IPS-11a (cell line): ENCODE measurements around the gene XRCC4.
"Not testable (repeated sequence)": the region's sequence is repeated elsewhere in the genome, so short reads cannot be mapped to it uniquely, and the experiment has no call there.

Source experiments
- H3K4me3 ChIP-seq: one replicate; pipeline ENCODE4 v1.5.1; 2013; ENCODE audit warnings: low read depth, low read length, control low read depth

The XRCC4 gene

DNA sequence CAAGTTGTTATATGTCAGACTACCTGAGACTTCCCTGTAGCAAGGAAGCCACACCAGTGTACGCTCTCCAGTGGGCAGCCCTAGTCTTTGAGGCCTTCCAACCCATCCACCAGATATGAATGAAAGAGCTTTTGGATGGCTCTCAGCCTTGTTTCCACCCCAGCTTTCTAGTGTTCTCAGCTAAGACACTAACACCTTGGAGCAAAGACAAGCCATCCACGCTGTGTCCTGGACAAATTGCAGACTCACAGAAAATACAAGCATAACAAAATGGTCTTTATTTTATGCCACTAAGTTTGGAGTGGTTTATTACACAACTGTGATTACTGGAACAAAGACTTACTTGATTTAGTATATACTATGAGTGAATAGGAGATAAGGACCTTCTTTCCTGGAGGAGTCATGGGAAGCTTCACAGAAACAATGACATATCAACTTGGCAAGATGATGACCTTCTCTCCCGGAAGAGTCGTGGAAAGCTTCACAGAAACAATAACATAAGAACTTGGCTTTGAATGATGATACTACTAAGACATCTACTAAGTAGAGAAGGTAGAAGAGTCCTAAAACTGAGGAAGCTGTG is 260.2 kb downstream of the XRCC4 start:
- H3K4me3 ChIP-seq = no peak overlapping the region

DNA sequence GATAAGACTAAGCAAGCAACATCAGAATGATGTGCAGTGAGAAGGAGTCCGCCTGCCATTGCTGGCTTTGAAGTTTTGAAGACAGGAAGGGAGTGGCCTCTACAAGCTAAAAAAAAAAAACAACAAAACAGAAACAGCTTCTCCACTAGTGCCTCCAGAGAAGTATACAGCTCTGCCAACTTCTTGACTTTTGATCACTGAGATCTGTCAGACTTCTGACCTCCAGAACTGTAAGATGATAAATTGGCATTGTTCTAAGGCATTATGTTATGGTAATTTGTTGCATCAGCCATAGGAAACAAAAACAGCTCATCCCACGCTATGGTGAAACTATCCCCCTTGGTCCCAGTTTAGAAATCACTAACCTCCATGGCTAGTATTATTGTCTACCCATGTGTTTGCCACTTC is 263.2 kb downstream of the XRCC4 start:
- H3K4me3 ChIP-seq = no peak overlapping the region

DNA sequence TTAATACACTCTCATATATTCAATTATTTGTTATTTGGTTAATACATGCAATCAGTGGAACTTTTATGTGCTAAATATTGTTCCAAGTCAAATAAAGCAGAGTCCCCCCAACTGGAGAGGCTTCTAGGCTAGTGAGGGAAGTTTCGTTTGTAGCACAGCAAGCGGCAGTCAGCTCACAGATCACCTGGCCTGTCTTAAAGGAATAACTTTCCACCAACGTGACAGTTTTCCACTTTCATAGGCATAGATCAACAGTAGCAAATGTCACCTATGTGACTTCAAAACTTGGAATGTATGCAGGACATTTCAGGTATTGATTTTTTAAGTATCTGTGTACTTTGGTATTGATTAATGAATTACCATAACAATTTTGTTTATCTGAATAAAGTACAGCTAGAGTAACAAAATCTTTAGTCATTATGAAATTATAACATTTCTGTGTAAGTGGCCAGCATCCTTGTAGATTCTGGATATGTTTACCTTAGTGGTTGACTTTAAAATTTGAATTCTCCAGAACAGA is 264.5 kb downstream of the XRCC4 start:
- no peak overlapping the region for H3K4me3 ChIP-seq

DNA sequence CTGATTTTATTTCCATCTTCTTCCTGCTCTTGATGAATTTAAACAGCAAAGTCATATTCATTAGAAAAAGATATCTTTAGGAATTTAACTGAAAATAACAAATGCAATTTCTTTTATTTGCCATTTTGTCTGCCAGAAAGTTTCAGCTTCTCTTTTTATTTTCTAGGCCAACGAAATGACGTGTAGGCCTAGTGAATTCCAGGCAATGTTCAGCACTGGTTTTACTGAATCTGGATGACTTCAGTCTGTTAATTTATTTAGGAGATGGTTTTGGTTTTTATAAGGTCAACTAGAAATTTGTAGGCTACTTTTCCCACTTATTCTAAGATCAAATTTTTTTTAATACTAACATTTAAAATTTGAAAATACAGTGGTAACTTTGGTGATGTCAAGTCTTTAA is 265.1 kb downstream of the XRCC4 start:
- H3K4me3 ChIP-seq = no peak overlapping the region

DNA sequence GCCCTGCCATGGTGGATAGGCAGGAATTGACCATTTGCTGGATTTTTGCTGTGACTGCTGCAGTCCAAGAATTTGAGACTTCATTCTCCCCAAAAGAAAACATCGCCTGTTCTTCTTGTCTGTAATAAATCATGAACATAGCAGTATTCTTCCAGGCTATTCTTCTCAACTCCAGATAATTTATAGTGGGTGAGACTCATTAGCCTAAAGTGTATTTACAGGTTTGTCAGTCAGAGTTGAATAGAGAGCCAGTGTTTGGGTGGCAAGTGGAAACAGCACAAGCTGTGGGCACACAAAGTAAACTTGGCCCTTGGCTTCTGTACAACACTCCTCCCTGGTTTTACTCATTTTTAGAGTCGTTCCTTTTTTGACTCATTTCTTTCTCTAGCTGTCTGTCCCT is 266.0 kb downstream of the XRCC4 start:
- H3K4me3 ChIP-seq = no peak overlapping the region

DNA sequence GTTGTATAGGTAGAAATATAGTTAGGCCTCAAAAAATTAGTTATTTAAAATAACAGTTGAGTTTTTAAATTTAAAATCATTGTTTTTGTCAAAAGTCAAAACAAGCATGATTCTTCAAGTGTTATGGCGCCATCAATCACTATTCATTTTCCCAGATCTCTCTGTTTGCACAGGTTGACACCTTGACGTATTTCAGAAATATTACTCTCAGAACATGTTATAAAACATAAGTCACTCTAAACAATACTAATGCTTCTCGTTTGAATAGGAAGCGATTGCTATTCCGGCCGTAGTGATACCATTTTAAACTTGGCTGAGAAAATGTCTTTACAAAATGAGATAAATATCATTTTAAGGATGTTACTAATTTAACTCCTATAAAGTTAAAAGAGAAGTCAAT is 268.1 kb downstream of the XRCC4 start:
- H3K4me3 ChIP-seq = no peak overlapping the region

DNA sequence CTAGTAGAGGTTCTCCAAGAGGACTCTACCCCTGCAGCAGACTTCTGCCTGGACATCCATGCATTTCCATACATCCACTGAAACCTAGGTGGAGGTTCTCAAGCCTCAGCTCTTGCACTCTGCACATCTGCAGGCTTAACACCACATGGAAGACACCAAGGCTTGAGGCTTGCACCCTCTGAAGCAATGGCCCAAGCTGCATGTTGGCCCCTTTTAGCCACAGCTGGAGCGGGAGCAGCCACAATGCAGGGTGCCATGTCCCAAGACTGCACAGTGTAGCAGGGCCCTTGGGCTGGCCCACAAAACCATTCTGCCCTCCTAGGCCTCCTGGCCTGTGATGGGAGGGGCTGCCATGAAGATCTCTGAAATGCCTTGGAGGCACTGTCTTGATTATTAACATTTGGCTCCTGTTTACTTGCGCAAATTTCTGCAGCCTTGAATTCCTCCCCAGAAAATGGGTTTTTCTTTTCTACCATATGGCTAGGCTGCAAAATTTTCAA is 271.0 kb downstream of the XRCC4 start:
- no peak overlapping the region for H3K4me3 ChIP-seq

DNA sequence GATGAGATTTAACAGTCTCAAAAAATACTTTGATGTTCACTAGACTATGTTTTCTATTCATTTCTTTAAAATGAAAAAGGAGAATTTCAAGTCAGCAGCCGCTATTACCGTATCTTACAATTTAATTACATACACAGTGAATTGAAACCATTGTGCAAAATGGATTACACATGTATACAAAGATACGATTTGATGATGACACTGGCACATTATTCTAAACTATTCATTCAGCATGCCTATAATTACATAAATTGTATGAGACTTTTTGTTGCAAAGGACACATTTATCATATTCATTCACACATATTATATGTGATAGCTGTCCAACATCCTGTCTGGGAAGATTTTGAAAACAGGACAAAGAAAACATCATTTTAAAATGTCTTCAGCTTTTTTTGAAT is 275.9 kb downstream of the XRCC4 start:
- H3K4me3 ChIP-seq = no peak overlapping the region

DNA sequence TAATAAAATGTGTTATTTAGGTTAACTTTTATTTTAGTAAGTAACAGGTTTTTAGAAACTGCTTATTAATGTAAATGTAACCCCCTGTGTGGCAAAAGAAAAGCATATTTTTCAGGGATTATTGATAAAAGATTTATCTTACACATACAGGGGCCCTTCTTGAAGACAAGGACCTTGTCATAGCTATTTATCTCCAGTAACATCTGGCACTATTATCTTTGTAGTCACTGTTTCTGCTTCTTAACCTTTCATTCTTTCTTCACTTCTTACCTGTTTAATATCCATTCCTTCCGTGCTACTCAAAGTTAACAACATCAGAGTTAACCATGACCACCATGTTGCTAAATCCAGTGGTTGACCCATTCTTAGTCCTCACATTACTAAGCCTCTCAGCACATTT is 276.4 kb downstream of the XRCC4 start:
- H3K4me3 ChIP-seq = no peak overlapping the region

DNA sequence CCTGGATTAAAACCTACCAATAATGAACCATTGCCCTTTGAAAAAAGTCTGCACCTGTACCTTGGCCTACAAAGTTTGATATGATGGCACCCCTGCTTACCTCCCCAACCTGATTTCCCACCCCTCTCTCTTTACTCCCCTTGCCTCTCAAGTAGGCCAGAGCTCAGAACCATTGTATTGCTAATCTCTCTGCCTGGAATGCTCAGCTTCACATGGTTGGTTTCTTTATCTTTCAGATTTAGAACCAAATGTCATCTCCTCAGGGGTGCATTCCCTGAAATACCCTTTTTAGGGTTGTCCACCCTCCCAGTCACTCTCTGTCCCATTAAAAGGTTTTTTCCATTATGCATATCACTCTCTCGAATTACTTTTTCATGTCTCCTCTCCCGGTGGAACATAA is 277.6 kb downstream of the XRCC4 start:
- H3K4me3 ChIP-seq = no peak overlapping the region

DNA sequence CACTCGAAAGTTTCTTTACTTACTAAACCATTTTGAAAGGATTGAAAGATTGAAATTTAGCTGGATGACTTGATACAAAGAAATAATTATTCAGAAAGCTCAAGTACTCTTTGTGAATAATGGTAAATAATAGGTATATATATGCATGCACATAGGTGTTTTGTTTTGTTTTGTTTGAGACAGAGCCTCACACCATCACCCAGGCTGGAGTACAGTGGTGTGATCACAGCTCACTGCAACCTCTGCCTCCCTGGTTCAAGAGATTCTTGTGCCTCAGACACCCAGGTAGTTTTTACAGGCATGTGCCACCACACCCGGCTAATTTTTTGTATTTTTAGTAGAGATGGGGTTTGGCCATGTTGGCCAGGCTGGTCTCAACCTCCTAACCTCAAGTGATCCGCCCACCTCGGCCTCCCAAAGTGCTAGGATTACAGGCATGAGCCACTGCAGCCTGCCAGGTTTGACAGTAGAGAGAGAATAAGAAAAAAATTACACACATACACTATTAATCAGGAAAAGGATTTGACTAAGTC is 278.2 kb downstream of the XRCC4 start:
- H3K4me3 ChIP-seq = not testable (repeated sequence)

DNA sequence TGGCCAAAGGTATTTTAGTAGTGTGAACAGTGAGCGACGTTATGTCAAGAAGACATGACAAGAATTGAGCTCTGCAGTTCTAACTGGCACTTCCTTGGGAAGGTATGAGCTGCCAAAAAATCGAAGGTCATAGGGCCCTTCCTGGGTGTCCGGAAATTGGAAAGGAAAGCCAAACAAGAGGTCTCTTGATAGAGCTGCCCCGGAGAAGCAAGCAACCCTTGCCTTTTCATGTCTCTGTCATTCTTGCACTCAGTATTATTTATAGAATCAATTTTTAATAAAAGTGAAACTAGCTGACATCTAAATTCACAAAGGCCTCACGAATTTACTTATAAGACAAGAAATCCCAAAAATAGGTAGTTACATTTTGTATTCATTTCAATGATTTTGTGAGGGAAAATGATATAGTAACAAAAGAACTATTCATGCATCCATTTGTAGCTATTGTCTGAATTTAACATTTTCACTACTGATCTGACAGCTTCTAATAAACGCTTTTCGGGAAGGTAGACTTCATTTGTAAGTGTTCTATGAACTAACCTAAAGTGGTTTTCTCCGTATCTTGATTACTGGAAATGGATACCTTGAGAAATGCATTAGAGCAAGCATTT is 280.4 kb downstream of the XRCC4 start:
- no peak overlapping the region for H3K4me3 ChIP-seq

DNA sequence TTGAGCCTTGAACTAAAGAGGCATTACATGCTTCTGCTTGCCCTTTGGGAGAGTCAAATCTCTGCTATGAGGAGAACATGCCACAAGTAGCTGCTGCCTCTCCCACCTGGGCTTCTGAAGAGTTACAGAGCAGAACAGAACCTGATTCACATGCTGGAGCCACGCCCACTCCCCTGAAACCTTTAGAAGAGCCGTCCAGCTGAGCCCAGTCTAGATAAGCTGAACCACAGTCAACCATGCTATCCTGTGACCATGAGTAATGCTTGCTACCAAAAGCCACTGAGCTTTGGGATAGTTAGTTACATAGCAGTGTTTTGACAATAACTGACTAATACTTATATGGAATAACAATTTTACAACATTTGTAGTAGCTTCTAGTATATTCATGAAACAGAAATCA is 283.2 kb downstream of the XRCC4 start:
- H3K4me3 ChIP-seq = no peak overlapping the region

DNA sequence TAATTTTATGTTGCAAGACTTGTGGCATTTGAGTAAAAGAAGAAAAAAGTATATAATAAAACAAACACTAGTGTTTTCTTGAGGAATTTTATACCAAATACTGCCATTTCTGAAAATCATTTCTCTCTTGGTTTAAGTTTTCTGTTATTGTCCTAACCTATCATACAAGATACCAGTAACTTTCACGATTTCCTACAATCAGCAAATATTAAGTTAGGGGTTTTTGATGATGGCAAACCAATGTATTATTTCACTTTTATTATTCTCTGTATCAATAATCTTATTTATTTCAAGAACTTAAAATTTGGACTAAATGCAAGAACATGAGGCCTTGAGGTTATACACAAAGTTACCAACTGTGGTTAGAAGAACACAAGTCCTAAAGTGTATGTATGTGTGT is 285.2 kb downstream of the XRCC4 start:
- no peak overlapping the region for H3K4me3 ChIP-seq

DNA sequence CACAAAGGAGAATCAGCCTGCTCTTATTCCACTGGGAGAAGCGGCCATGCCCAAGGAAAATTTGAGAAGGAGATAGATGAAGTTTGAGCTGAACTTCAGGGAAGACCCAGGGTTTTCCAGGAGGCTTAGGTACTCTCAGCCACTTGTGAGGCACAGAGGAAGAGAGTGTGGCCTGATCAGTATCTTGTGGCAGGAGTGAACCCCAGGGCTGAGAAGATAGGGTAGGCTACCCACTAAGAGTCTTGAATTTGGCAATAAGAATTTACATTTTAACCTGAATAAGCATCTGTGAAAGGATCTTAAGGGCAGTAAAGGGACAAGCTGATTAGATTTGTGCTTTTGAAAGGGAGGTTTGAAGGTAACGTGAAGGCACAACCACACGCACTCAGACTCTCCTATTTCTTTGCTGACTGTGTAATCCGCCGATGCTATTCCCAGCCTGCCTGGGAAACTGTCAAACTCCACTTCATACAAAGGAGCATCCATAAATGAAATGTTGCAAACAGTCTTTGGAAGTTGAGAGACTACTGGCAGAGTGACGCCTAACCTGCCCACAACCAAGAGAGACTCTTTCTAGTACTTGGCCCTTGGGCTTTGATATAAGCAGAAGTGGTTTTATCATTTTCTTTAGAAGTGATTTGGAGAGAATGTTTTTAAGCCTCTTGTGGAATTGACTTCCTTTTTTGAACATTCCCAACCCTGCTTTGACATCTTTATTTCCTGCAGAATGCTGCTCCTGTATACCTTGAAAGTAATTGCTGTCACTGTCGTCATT is 286.0 kb downstream of the XRCC4 start:
- H3K4me3 ChIP-seq = no peak overlapping the region

DNA sequence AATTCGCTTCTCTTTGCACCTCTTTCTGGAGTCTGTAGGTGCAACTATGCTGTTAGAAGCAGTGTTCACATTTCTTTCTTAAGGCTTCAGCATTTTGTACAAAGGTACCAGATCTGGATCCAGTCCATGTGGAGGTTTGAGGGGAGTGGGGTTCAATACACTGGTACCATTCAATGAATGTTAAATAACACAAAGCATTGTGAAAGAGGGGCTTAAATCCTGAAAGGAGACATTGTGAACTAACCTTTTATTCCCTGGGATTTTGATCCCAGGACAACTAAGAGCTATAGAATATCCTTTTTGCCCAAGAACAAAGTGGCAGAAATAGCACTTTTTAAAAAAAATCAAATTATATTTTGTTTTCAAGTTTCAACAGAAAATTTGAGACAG is 286.5 kb downstream of the XRCC4 start:
- no peak overlapping the region for H3K4me3 ChIP-seq

DNA sequence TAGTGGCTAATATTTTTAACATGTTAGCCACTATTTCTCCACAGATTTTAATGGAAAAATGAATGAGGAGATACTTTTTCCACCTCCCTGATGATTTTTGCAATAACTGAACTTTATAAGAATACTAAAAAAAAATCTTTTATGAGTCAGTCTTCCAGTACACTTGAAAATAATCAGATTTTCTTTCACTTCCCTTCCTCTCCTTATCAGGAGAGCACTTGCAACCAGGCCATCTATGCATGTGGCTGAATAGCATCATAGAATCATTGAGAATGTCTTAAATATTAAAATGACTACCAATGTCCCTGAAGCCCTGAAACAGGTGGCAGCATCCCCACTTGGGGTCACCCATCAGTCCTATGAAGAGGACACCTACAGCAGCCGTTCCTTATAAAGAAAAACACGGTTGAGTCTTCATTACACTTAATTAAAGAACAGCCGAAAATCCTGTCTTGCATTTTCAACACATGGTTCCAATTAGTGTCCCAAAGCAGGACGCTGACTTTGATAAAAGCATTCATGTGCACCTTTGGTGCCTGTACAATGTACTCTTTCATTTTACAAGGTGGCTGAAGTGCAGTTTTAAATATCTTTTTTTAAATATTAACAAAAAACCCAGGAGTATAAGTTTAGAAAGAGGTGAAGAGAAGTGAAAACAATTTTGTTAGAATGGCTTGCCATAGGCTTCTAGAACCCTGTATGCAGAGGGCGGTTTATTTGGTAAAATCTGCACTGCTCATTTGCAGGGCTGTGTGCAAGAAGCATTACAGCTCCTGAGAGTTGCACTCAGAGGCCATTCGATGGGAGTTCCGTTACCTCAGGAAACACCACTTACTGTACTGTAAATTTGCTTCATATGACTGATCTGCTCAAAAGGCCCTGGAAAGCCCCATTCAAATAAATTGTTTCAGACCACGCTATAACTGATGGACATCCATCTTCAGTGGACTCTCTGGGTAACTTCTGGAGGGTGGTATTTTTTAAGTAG is 287.3 kb downstream of the XRCC4 start:
- no peak overlapping the region for H3K4me3 ChIP-seq

DNA sequence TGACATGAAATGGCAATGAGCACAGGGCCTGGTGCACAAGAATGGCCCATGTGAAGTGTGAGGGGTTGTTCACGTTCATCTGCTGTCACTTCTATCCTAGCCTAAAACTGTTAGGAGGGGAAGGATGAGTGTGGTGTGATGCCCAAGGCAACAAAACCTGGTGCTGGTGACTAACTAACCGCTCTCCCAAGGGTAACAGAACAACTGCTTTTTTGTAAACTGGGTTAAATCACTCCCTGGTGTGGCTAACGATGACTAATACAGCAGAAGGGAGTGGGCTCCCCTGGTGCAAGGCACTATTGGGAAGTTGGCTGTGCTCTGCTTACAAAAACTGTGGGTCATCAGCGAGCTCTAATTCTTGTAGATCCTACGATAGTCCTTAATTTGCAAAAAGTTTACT is 291.0 kb downstream of the XRCC4 start:
- no peak overlapping the region for H3K4me3 ChIP-seq

DNA sequence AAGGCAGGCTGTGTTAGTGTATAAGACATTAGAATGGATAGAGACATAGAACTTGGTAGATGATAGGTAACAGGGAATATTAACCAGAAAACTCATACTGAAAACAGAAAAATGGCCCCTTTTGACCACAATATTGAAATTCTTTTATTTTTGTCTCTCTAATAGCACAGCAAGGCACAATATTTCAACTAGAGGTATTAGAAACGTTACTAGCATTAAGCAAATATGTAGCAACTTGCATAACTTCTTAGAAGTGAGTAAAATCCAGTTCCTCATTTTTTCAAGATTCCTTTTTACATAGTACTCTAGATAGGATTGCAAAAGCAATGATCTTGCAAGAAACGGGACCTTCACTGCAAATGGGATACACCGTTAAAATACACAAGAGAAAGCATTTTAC is 291.5 kb downstream of the XRCC4 start:
- no peak overlapping the region for H3K4me3 ChIP-seq

DNA sequence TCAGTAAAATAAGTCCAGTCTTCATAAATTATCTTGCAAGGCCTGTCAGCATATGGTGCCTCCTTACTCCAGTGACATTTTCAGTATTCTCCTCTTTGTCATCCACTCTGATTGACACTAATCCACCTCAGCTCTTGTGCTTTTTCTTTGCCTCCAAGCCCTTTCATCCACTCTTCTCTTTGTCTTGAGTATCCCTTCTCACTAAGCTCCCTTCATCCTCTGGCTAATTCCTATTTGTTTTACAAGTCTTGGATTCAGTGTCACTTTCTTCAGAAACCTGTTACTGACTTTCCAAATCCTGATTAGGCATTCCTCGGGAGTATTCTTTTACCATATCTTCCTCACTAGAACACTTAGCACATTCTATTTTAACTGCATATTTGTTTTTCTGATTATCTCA is 293.6 kb downstream of the XRCC4 start:
- no peak overlapping the region for H3K4me3 ChIP-seq

DNA sequence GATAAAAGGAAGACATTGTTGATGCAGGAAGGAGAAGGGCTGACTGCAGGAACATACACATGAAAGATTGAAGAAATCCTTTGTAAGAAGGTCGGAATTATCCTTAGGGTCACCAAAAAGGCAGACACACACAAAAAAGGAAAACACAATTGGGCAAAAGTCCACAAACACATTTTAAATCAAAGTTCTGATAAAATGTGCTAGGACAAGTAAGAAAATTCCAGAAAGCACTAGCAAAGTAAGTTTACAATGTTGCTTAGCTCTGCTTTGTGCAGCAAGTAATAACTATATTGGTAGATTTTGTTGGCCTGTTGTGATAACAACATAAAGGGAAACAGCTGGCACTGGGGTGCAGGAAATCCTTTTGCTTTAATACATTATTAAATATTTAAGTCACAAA is 294.4 kb downstream of the XRCC4 start:
- H3K4me3 ChIP-seq = no peak overlapping the region
